ENCODE results near the gene TST. TPM values are rescaled to one million over a fixed set of nuclear protein-coding genes. Genes with fewer than 3 reads are reported as not detected.

The TST gene
- total and polyA plus RNA-seq, 2 experiments from 2014 or later = 17.2 to 44.5 TPM

GRCh38 chr22:37047006-37047405, 27.8 kb upstream of the TST start:
- H3K4me1 ChIP-seq (ENCODE audit: insufficient read depth) = peaks cover 5% of the 10 kb centered on the region; the same call in 1 of the 2 replicates
- no peaks in the 10 kb centered on the region for H4K20me1 ChIP-seq (ENCODE audit: insufficient read depth)
- H3K4me2 ChIP-seq (ENCODE audit: unreplicated experiment) = no peak overlapping the region
- no peaks in the 10 kb centered on the region for H3K36me3 ChIP-seq (ENCODE audit: low read depth)
- DNase-seq = no peak
- H3F3A ChIP-seq (ENCODE audit: insufficient read depth) = no peaks in the 10 kb centered on the region
- no peaks in the 10 kb centered on the region for H3K9me3 ChIP-seq (ENCODE audit: low read depth)
- no peak overlapping the region for H3K27ac ChIP-seq
- H2AFZ ChIP-seq = no peak overlapping the region
- no peak overlapping the region for H3K9ac ChIP-seq
- in situ Hi-C loops (cut with MboI) = no loop called here
- no peaks in the 10 kb centered on the region for H3K79me2 ChIP-seq (ENCODE audit: insufficient read depth)
- TF ChIP-seq EZH2phosphoT487 (IDR thresholded peaks at IDR 0.05; ENCODE audit: insufficient read depth, low read depth) = no peak
- no peak for TF ChIP-seq EZH2 (IDR thresholded peaks at IDR 0.05; ENCODE audit: insufficient read depth, poor library complexity, severe bottlenecking)
- 80 to 82% methylated on average over 7 of the region's 7 CpGs for WGBS, 2 experiments (ENCODE audit: low coverage in 1 of 2, low lambda C conversion rate in 2 of 2, missing lambda C conversion rate in 2 of 2)
- H3K9me2 ChIP-seq (ENCODE audit: insufficient read depth) = no peaks in the 10 kb centered on the region
- no peak overlapping the region for H3K4me3 ChIP-seq
- H3K27me3 ChIP-seq (replicated peaks; ENCODE audit: insufficient read depth) = no peaks in the 10 kb centered on the region

DNA sequence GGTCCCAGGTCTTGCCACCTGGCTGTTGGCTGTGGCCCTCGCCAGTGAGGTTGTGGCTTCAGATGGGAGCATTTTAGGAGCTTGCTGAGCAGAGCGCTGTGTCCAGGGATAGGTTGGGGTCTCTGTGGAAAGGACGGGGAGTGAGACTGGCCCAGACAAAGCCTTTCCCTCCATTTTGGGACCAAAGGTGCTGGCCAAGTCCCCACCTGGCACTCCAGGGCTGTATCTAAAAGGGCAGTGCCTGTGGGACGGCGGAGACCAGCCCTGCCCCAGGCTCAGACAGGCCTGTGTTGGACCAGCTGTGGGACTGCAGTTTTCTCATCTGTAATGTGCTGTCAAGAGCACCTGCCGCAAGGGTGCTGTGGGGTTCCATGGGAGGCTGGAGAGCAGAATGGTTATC, 27.3 kb upstream of the TST start:
- H3F3A ChIP-seq (ENCODE audit: insufficient read depth) = no peaks in the 10 kb centered on the region
- no peak for TF ChIP-seq EZH2 (IDR thresholded peaks at IDR 0.05; ENCODE audit: insufficient read depth, poor library complexity, severe bottlenecking)
- no peak for TF ChIP-seq EZH2phosphoT487 (IDR thresholded peaks at IDR 0.05; ENCODE audit: insufficient read depth, low read depth)
- H3K79me2 ChIP-seq (ENCODE audit: insufficient read depth) = no peaks in the 10 kb centered on the region
- no peaks in the 10 kb centered on the region for H4K20me1 ChIP-seq (ENCODE audit: insufficient read depth)
- no peaks in the 10 kb centered on the region for H3K9me3 ChIP-seq (ENCODE audit: low read depth)
- no peaks in the 10 kb centered on the region for H3K27me3 ChIP-seq (replicated peaks; ENCODE audit: insufficient read depth)
- no peak overlapping the region for H3K27ac ChIP-seq
- H3K36me3 ChIP-seq (ENCODE audit: low read depth) = no peaks in the 10 kb centered on the region
- H3K4me3 ChIP-seq = no peak overlapping the region
- 89 to 96% methylated on average over 6 of the region's 6 CpGs for WGBS, 2 experiments (ENCODE audit: low coverage in 1 of 2, low lambda C conversion rate in 2 of 2, missing lambda C conversion rate in 2 of 2)
- no peak overlapping the region for H3K9ac ChIP-seq
- DNase-seq = no peak
- H3K4me1 ChIP-seq (ENCODE audit: insufficient read depth) = peaks cover 5% of the 10 kb centered on the region; the same call in 1 of the 2 replicates
- in situ Hi-C loops (cut with MboI) = no loop called here
- no peaks in the 10 kb centered on the region for H3K9me2 ChIP-seq (ENCODE audit: insufficient read depth)
- H3K4me2 ChIP-seq (ENCODE audit: unreplicated experiment) = no peak overlapping the region
- H2AFZ ChIP-seq = no peak overlapping the region

DNA sequence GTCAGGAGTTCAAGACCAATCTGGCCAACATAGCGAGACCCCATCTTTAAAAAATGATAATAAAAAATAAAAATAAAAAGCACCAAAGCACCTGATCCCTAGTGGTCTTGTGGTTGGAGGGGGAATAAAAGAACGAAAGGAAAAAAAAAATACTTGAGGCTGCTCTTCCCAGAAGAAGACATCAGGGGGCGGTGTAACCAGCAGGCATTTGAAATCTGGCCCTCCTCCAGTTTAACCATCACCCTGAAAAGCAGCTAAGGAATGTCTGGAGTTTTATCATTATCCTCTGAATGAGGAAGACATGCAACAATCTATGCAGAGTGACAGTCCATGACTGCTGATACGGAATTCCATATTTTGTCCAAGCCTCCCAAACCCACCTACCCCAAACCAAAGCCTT, 26.7 kb upstream of the TST start:
- no peaks in the 10 kb centered on the region for H3K79me2 ChIP-seq (ENCODE audit: insufficient read depth)
- no peaks in the 10 kb centered on the region for H3K9me3 ChIP-seq (ENCODE audit: low read depth)
- H3K4me1 ChIP-seq (ENCODE audit: insufficient read depth) = peaks cover 8% of the 10 kb centered on the region
- H2AFZ ChIP-seq = no peak overlapping the region
- 0 out of 2 replicates have a peak, but pooled peaks cover 2% of the 10 kb centered on the region for H3F3A ChIP-seq (ENCODE audit: insufficient read depth)
- TF ChIP-seq EZH2 (IDR thresholded peaks at IDR 0.05; ENCODE audit: insufficient read depth, poor library complexity, severe bottlenecking) = no peak
- no peak for TF ChIP-seq EZH2phosphoT487 (IDR thresholded peaks at IDR 0.05; ENCODE audit: insufficient read depth, low read depth)
- whole genome bisulfite sequencing, 2 experiments (ENCODE audit: low coverage in 1 of 2, low lambda C conversion rate in 2 of 2, missing lambda C conversion rate in 2 of 2) = 21 to 29% methylated on average over 4 of the region's 4 CpGs
- no peak overlapping the region for H3K4me3 ChIP-seq
- H3K36me3 ChIP-seq (ENCODE audit: low read depth) = no peaks in the 10 kb centered on the region
- no peaks in the 10 kb centered on the region for H3K9me2 ChIP-seq (ENCODE audit: insufficient read depth)
- in situ Hi-C loops (cut with MboI) = no loop called here
- H3K4me2 ChIP-seq (ENCODE audit: unreplicated experiment) = no peak overlapping the region
- H3K27ac ChIP-seq = no peak overlapping the region
- H4K20me1 ChIP-seq (ENCODE audit: insufficient read depth) = no peaks in the 10 kb centered on the region
- peak; percentile 81 for DNase-seq
- no peaks in the 10 kb centered on the region for H3K27me3 ChIP-seq (replicated peaks; ENCODE audit: insufficient read depth)
- no peak overlapping the region for H3K9ac ChIP-seq

- Histone ChIP-seq H3K4me1 (ENCODE audit: insufficient read depth) (peaks cover 12% of the 10 kb centered on the region), H3K4me3 (no peak overlapping the region), H3F3A (ENCODE audit: insufficient read depth) (peaks cover 9% of the 10 kb centered on the region), H3K27me3 (replicated peaks; ENCODE audit: insufficient read depth) (no peaks in the 10 kb centered on the region), H4K20me1 (ENCODE audit: insufficient read depth) (no peaks in the 10 kb centered on the region), H3K9ac (no peak overlapping the region), H3K79me2 (ENCODE audit: insufficient read depth) (no peaks in the 10 kb centered on the region), H3K9me3 (ENCODE audit: low read depth) (no peaks in the 10 kb centered on the region), H3K4me2 (ENCODE audit: unreplicated experiment) (no peak overlapping the region), H3K27ac (no peak overlapping the region), H3K36me3 (ENCODE audit: low read depth) (no peaks in the 10 kb centered on the region), H3K9me2 (ENCODE audit: insufficient read depth) (no peaks in the 10 kb centered on the region), H2AFZ (no peak overlapping the region)
- in situ Hi-C loops (cut with MboI) = no loop called here
- 78 to 81% methylated on average over 9 of the region's 9 CpGs for WGBS, 2 experiments (ENCODE audit: low coverage in 1 of 2, low lambda C conversion rate in 2 of 2, missing lambda C conversion rate in 2 of 2)
- no peak for DNase-seq
- TF ChIP-seq EZH2 (IDR thresholded peaks at IDR 0.05; ENCODE audit: insufficient read depth, poor library complexity, severe bottlenecking) (no peak), EZH2phosphoT487 (IDR thresholded peaks at IDR 0.05; ENCODE audit: insufficient read depth, low read depth) (no peak)
Observed at GRCh38 chr22:37044634-37045625, 25.7 kb upstream of the TST start.
